ENCODE results near the gene S100A8. TPM values are rescaled to one million over a fixed set of nuclear protein-coding genes. Genes with fewer than 3 reads are reported as not detected.

Gene S100A8
- total RNA-seq: 0.32 TPM in 1 of 2 replicates, not detected in the other

GRCh38 chr1:153390938-153391710, at the start of gene S100A8:
TSS of gene S100A8 (minus strand) at chr1:153391073. CDS start at chr1:153390535, 538 bp downstream.

GRCh38 chr1:153415850-153416570, 25.1 kb upstream of the S100A8 start, which contains the start of gene S100A7A:
TSS of gene S100A7A (plus strand) at chr1:153416520. CDS start at chr1:153418083, 1,563 bp downstream.

GRCh38 chr1:153375511-153375910, 15.4 kb downstream of the S100A8 start, which contains the start of gene S100A12:
TSS of gene S100A12 (minus strand) at chr1:153375621. CDS start at chr1:153374592, 1,029 bp downstream.

GRCh38 chr1:153357853-153358690, 32.8 kb downstream of the S100A8 start, which contains the start of gene S100A9:
TSS of gene S100A9 (plus strand) at chr1:153357854. CDS start at chr1:153358284, 430 bp downstream.

GRCh38 chr1:153348511-153349362, 42.1 kb downstream of the S100A8 start, which contains the start of gene PGLYRP4:
TSS of gene PGLYRP4 (minus strand) at chr1:153348841. CDS start at chr1:153347932, 909 bp downstream.

Other genes starting within 250 kb of the S100A8 start
- gene SPRR2G, start 240.2 kb downstream of the S100A8 start, total RNA-seq: not detected in 2 replicates
- gene LELP1, start 187.6 kb downstream of the S100A8 start, total RNA-seq: not detected in 2 replicates
- gene PRR9, start 173.5 kb downstream of the S100A8 start, total RNA-seq: not detected in 2 replicates
- gene LORICRIN, start 131.4 kb downstream of the S100A8 start, total RNA-seq: not detected in 2 replicates
- not detected in 2 replicates for gene PGLYRP3, start 78.1 kb downstream of the S100A8 start, total RNA-seq
- gene PGLYRP4, start 42.2 kb downstream of the S100A8 start, total RNA-seq: not detected in 2 replicates
- gene S100A9, start 33.2 kb downstream of the S100A8 start, total RNA-seq: 1.1 and 2.5 TPM in 2 replicates
- not detected in 2 replicates for gene S100A12, start 15.5 kb downstream of the S100A8 start, total RNA-seq
- not detected in 2 replicates for gene S100A7A, start 25.4 kb upstream of the S100A8 start, total RNA-seq
- not detected in 2 replicates for gene S100A7, start 69.6 kb upstream of the S100A8 start, total RNA-seq
- 4,155 and 5,808 TPM in 2 replicates for gene S100A6, start 144.9 kb upstream of the S100A8 start, total RNA-seq
- gene S100A5, start 149.9 kb upstream of the S100A8 start, total RNA-seq: 0.77 TPM in 1 of 2 replicates, not detected in the other
- 471 and 540 TPM in 2 replicates for gene S100A4, start 154.7 kb upstream of the S100A8 start, total RNA-seq
- gene S100A3, start 158.2 kb upstream of the S100A8 start, total RNA-seq: 4.3 and 9.6 TPM in 2 replicates
- gene S100A2, start 174.8 kb upstream of the S100A8 start, total RNA-seq: 3.6 and 3.8 TPM in 2 replicates
- 140 and 155 TPM in 2 replicates for gene S100A16, start 222.1 kb upstream of the S100A8 start, total RNA-seq
- gene S100A14, start 225.3 kb upstream of the S100A8 start, total RNA-seq: 0.47 and 2.1 TPM in 2 replicates
- 275 and 496 TPM in 2 replicates for gene S100A13, start 236.4 kb upstream of the S100A8 start, total RNA-seq
- gene S100A1, start 237.4 kb upstream of the S100A8 start, total RNA-seq: 0.63 TPM in 1 of 2 replicates, not detected in the other
- gene CHTOP, start 243.0 kb upstream of the S100A8 start, total RNA-seq: 20.6 and 25.7 TPM in 2 replicates